Nephron (organoid): Measurements from ENCODE around the gene TBR1.

Experiments used
- H3K27ac Mint-ChIP-seq, 3 experiments: 2 replicates each; pipeline ENCODE4 v1.8.0; 2020; ENCODE audit warnings: mixed read lengths in 3 of 3, mild to moderate bottlenecking in 2 of 3, moderate library complexity in 1 of 3
- H3K27me3 Mint-ChIP-seq: 2 replicates; pipeline ENCODE4 v1.8.0; 2021; ENCODE audit warnings: low read depth, mild to moderate bottlenecking, moderate library complexity, mixed read lengths
- H3K36me3 Mint-ChIP-seq: 2 replicates; pipeline ENCODE4 v1.8.0; 2020; ENCODE audit warnings: low read depth, mixed read lengths
- H3K4me1 Mint-ChIP-seq: 2 replicates; pipeline ENCODE4 v1.8.0; 2020; ENCODE audit warnings: mixed read lengths
- H3K4me3 Mint-ChIP-seq, 3 experiments: 2 replicates each; pipeline ENCODE4 v1.8.0; 2020; ENCODE audit warnings: mild to moderate bottlenecking in 3 of 3, mixed read lengths in 3 of 3, moderate library complexity in 2 of 3
- H3K9me3 Mint-ChIP-seq: 2 replicates; pipeline ENCODE4 v1.8.0; 2020; ENCODE audit warnings: mixed read lengths
- TF ChIP-seq, protein P1 (sequence below), 3 experiments: fragments of 200-600 bp; sonication (generic); IDR thresholded peaks; one replicate each; pipeline ENCODE4 v1.5.0; 2021; ENCODE audit warnings: antibody characterized with exemption in 3 of 3; ENCODE audit not compliant: unreplicated experiment in 3 of 3

TBR1 gene

GRCh38 chr2:161425728-161426454 is 9.8 kb downstream of the TBR1 start:
- no peaks in the 10 kb centered on the region for H3K36me3 Mint-ChIP-seq
- peak overlapping the region in 1 of 3 experiments; percentile 74 for H3K4me3 Mint-ChIP-seq
- peaks cover 99% of the 10 kb centered on the region for H3K27me3 Mint-ChIP-seq
- H3K9me3 Mint-ChIP-seq, result peaks cover 7% of the 10 kb centered on the region
- TF ChIP-seq, protein P1, sequence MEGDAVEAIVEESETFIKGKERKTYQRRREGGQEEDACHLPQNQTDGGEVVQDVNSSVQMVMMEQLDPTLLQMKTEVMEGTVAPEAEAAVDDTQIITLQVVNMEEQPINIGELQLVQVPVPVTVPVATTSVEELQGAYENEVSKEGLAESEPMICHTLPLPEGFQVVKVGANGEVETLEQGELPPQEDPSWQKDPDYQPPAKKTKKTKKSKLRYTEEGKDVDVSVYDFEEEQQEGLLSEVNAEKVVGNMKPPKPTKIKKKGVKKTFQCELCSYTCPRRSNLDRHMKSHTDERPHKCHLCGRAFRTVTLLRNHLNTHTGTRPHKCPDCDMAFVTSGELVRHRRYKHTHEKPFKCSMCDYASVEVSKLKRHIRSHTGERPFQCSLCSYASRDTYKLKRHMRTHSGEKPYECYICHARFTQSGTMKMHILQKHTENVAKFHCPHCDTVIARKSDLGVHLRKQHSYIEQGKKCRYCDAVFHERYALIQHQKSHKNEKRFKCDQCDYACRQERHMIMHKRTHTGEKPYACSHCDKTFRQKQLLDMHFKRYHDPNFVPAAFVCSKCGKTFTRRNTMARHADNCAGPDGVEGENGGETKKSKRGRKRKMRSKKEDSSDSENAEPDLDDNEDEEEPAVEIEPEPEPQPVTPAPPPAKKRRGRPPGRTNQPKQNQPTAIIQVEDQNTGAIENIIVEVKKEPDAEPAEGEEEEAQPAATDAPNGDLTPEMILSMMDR (IDR thresholded peaks at IDR 0.05; ENCODE audit: unreplicated experiment in 3 of 3), result no peak
- no peak overlapping the region for H3K27ac Mint-ChIP-seq
- peaks cover 27% of the 10 kb centered on the region for H3K4me1 Mint-ChIP-seq

DNA sequence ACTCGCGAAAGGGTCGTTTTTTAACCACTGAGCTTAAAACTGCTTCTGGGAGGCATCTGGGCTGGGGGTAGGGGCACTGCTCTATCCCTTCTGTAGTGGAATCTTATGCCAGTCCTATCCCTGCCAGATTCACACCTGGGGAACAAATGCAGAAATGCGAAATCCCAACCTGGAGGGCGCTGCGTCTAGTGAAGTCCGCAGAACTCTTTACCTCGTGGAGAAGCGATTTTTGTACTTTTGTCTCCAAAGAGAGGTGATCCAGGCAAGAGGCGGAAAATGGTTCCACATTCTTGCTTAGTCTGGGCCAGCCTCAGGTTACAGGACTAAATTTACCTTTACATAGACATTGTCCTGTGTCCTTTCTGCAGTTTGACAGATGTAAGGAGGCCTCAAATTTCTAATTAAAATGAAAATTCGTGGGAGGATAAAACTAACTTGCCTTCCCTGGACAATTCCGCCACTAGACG is 10.4 kb downstream of the TBR1 start:
- Mint-ChIP-seq H3K27ac (no peak overlapping the region), H3K4me3 (peak overlapping the region; percentile 64 to 76 (median 74)), H3K9me3 (peaks cover 7% of the 10 kb centered on the region), H3K36me3 (no peaks in the 10 kb centered on the region), H3K27me3 (peaks cover 99% of the 10 kb centered on the region), H3K4me1 (peaks cover 27% of the 10 kb centered on the region)
- TF ChIP-seq, protein P1 (IDR thresholded peaks at IDR 0.05; ENCODE audit: unreplicated experiment in 3 of 3), result peak; percentile 55 to 66 (median 55)

DNA sequence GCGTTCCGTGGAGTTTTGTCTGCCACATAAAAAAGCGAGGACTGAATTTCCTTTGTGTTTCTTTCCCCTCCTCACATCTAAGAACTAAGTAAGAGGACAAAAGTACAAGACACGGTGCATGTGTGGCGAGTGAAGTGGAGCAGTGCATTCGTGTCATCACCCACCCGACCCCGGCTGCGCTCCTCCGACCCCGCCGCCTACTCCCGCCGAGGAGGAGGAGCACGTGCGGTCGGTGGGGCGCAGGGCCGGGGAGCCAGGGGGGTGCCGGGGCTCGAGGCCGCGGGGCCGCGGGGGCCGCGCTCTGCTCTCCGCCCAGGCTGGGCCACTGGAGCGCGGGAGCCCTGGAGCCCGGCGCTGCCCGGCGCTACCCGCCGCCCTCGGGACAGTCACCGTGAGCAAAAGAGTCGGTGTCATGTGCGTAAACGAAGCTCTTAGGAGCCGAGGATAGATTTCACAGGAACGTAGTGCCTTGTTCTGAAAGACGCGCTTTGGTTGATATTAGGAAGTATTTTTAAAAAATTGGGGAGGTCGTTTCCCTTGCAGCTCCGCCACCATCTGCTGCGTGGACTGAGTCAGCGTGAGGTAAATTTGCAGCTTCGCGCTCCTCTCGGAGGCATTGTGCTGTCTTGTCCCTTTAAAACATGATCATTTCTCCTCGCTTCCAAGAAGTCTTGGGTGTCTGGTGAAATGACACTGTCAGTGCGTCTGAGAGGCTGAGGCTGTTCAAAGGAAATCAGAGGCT is 11.0 kb downstream of the TBR1 start:
- Mint-ChIP-seq H3K9me3 (peaks cover 7% of the 10 kb centered on the region), H3K27me3 (peaks cover 99% of the 10 kb centered on the region), H3K4me3 (peak overlapping the region; percentile 74 to 78 (median 76)), H3K36me3 (no peaks in the 10 kb centered on the region), H3K4me1 (peaks cover 27% of the 10 kb centered on the region), H3K27ac (no peak overlapping the region)
- TF ChIP-seq, protein P1 (IDR thresholded peaks at IDR 0.05; ENCODE audit: unreplicated experiment in 3 of 3), result no peak

DNA sequence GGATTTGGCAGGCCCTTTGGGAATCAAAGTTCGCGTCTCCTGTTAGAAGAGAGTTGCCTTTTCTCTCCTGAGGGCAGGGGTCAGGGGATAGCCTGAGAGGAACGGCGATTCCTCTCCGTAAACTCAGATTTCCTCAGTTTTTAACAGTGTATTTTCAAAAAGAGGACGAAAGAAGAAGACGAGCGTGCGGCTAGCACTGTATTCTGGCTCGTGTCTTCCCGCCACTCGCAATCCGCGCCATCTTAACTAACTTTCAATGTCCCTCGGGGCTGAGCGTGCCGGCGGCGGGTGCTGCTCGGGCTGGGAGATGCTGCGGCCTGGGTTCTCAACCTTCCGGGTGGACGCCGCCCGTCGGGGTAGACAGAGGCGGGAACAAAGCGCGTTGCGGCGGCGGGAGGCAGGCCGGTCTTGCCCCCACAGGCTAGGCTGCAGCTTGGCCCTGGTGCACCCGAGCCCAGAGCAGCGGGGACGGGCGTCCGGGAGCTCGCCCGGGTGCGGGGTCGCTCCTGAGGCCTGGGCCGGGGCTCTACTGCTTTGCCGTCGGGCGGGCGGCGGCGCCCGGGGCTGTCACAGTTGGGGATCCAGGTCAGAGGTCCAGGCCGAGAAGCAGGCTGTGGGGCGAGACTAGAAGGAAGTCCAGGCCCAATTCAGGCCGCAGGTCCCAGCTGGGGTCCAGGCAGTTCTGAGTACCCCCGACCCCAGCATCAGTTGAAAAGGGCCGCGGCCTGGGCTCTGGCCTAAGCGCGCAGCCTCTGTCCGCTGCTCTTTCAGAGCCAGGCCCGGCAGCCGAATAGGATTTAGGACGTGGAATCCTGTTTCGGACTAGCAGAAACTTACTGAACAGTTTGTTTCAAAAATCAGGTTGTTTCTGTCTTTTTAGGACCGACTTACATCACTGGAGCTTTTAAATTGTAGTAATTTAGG is 11.8 kb downstream of the TBR1 start:
- Mint-ChIP-seq H3K27ac (no peak overlapping the region), H3K27me3 (peaks cover 99% of the 10 kb centered on the region), H3K4me3 (peak overlapping the region; percentile 73 to 78 (median 75)), H3K4me1 (peaks cover 27% of the 10 kb centered on the region), H3K9me3 (peaks cover 7% of the 10 kb centered on the region), H3K36me3 (no peaks in the 10 kb centered on the region)
- TF ChIP-seq, protein P1 (IDR thresholded peaks at IDR 0.05; ENCODE audit: unreplicated experiment in 3 of 3), result no peak

DNA sequence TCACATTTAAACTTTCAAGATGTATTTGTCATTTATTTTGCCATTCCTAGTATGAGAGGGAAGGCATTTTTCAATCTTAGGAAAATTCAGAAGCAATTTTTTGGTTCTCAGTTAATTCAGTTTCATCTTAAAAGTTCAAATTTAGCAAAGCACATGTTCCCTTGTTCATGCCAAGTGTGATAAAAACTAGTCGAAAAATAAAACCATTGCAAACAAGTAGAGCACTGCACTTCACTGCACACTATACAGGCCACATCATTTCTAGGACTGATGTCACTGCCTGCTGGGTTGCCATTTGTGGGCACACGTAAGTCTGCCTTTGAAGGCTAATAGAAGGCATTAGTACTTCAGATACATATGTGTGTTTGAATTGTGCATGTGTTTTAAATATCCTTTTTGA is 14.3 kb downstream of the TBR1 start:
- Mint-ChIP-seq H3K9me3 (peaks cover 4% of the 10 kb centered on the region), H3K4me3 (no peak overlapping the region), H3K4me1 (peaks cover 18% of the 10 kb centered on the region), H3K27me3 (peaks cover 96% of the 10 kb centered on the region), H3K36me3 (no peaks in the 10 kb centered on the region), H3K27ac (no peak overlapping the region)
- TF ChIP-seq, protein P1 (IDR thresholded peaks at IDR 0.05; ENCODE audit: unreplicated experiment in 3 of 3), result no peak
